ENCODE measurements around the gene SLCO1C1. TPM values are rescaled to one million over a fixed set of nuclear protein-coding genes. Genes with fewer than 3 reads are reported as not detected.

The SLCO1C1 gene
- total RNA-seq (ENCODE audit: low replicate concordance), result not detected in 2 replicates

DNA sequence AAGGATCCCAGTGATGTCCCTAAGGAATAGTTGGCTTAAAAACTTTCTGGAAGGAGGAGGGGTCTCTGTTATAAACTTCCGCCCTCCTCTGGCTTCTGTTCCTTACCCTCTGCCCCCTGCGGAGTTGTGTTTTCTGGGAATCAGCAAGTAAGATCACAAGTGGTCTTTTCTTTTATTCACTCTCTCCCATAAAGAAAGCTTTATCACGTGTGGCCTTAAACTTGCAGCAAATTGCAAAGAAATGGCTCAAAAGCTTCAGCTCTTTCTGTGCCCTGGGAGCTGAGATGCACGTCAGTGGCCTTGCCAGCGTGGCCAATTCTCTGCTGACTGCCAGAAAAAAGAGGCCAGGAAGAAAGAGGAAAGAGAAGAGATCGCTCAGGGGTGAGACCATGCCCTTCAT is at the start of gene SLCO1C1:
Gene SLCO1C1 (plus strand): TSS at position 101 of the 400 bp plus-strand sequence. CDS start 4,245 bp downstream, outside the sequence.
- Mint-ChIP-seq H3K4me1 (peaks cover 23% of the 10 kb centered on the region), H3K4me3 (no peak within 1 kb of the TSS), H3K27ac (peak within 1 kb of the TSS; percentile 68), H3K27me3 (ENCODE audit: insufficient read depth, low read depth) (peaks cover 3% of the 10 kb centered on the region), H3K9me3 (no peaks in the 10 kb centered on the region), H3K36me3 (no peaks in the 10 kb centered on the region)
- Histone ChIP-seq H3K27ac (no peak within 1 kb of the TSS), H3K9me3 (ENCODE audit: low read depth) (no peaks in the 10 kb centered on the region), H3K36me3 (no peaks in the 10 kb centered on the region), H3K4me3 (no peak within 1 kb of the TSS), H2AFZ (replicated peaks) (no peak within 1 kb of the TSS), H4K20me1 (ENCODE audit: low read depth) (no peaks in the 10 kb centered on the region), H3K4me2 (peak within 1 kb of the TSS; percentile 32), H3K79me2 (ENCODE audit: low read depth) (no peaks in the 10 kb centered on the region), H3K27me3 (no peaks in the 10 kb centered on the region), H3F3A (ENCODE audit: low read depth) (peaks cover 10% of the 10 kb centered on the region), H3K4me1 (peaks cover 21% of the 10 kb centered on the region), H3K9ac (no peak within 1 kb of the TSS)
- TF ChIP-seq EZH2 (IDR thresholded peaks at IDR 0.05) (no peak), EZH2phosphoT487 (IDR thresholded peaks at IDR 0.05) (no peak)
- TF ChIP-seq, protein P1, sequence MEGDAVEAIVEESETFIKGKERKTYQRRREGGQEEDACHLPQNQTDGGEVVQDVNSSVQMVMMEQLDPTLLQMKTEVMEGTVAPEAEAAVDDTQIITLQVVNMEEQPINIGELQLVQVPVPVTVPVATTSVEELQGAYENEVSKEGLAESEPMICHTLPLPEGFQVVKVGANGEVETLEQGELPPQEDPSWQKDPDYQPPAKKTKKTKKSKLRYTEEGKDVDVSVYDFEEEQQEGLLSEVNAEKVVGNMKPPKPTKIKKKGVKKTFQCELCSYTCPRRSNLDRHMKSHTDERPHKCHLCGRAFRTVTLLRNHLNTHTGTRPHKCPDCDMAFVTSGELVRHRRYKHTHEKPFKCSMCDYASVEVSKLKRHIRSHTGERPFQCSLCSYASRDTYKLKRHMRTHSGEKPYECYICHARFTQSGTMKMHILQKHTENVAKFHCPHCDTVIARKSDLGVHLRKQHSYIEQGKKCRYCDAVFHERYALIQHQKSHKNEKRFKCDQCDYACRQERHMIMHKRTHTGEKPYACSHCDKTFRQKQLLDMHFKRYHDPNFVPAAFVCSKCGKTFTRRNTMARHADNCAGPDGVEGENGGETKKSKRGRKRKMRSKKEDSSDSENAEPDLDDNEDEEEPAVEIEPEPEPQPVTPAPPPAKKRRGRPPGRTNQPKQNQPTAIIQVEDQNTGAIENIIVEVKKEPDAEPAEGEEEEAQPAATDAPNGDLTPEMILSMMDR (IDR thresholded peaks at IDR 0.05), result no peak
- DNase-seq (ENCODE audit: low spot score), result peak; percentile 49

DNA sequence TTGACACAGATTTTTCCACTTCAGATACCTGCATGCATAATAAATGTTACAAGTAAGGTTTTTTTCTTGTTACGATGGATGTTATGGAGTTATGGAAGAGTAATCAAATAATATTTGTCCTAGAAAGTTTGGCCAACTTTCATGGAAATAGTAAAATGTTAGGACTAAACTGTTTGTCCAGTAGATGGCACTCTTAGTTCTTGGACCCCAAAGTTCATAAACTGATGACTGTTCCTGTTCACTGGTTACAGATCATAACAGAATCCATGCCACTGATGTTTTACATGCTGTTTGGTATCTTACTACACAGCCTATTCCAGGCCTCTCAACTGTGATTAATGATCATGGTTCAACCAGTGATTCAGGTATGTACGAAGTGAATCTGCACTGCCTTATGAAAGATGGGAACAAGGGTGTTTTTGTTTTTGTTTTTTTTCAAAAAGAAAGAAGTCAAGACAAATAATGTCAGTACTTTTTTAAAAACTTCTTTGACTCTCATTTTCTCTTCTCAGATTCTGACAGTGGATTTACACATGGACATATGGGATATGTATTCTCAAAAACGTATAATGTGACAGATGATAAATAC is 48.8 kb upstream of the SLCO1C1 start:
- H3K27me3 ChIP-seq, result no peaks in the 10 kb centered on the region

DNA sequence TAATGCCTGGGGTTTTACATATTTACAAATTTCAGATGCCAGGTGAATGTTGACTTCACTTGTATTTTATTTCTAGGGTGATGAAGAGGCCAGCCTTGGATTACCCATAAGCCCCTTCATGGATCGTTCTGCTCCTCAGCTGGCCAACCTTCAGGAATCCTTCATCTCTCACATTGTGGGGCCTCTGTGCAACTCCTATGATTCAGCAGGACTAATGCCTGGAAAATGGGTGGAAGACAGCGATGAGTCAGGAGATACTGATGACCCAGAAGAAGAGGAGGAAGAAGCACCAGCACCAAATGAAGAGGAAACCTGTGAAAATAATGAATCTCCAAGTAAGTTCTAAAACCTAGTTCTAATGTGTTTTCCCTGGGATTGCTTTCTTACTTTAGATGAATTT is 41.3 kb upstream of the SLCO1C1 start:
- H3K79me2 ChIP-seq (ENCODE audit: low read depth), result no peaks in the 10 kb centered on the region
- H3K9ac ChIP-seq, result no peak overlapping the region
- H3K4me1 Mint-ChIP-seq, result peaks cover 23% of the 10 kb centered on the region
- H3K4me3 ChIP-seq, result no peak overlapping the region
- H3K27ac ChIP-seq, result no peak overlapping the region
- peaks cover 2% of the 10 kb centered on the region for H3K27me3 Mint-ChIP-seq (ENCODE audit: insufficient read depth, low read depth)
- DNase-seq (ENCODE audit: low spot score), result no peak
- no peak overlapping the region for H3K4me3 Mint-ChIP-seq
- H3K27me3 ChIP-seq, result no peaks in the 10 kb centered on the region
- H3K36me3 Mint-ChIP-seq, result peaks cover 9% of the 10 kb centered on the region
- peaks cover 17% of the 10 kb centered on the region for H3F3A ChIP-seq (ENCODE audit: low read depth)
- peaks cover 3% of the 10 kb centered on the region for H3K36me3 ChIP-seq
- H3K4me1 ChIP-seq, result peaks cover 27% of the 10 kb centered on the region
- no peak overlapping the region for H2AFZ ChIP-seq (replicated peaks)
- H3K9me3 ChIP-seq (ENCODE audit: low read depth), result no peaks in the 10 kb centered on the region
- TF ChIP-seq, protein P1 (IDR thresholded peaks at IDR 0.05), result no peak
- TF ChIP-seq EZH2phosphoT487 (IDR thresholded peaks at IDR 0.05) (no peak), EZH2 (IDR thresholded peaks at IDR 0.05) (no peak)
- H3K9me3 Mint-ChIP-seq, result peaks cover 5% of the 10 kb centered on the region
- no peaks in the 10 kb centered on the region for H4K20me1 ChIP-seq (ENCODE audit: low read depth)
- no peak overlapping the region for H3K4me2 ChIP-seq
- no peak overlapping the region for H3K27ac Mint-ChIP-seq

More for the DNA sequence above, 48.8 kb upstream of the SLCO1C1 start:
- no peak for TF ChIP-seq EZH2 (IDR thresholded peaks at IDR 0.05)
- TF ChIP-seq EZH2phosphoT487 (IDR thresholded peaks at IDR 0.05), result no peak
- TF ChIP-seq, protein P1 (IDR thresholded peaks at IDR 0.05), result peak; percentile 74
- H3K79me2 ChIP-seq (ENCODE audit: low read depth), result no peaks in the 10 kb centered on the region
- no peaks in the 10 kb centered on the region for H3K9me3 ChIP-seq (ENCODE audit: low read depth)
- H3K4me3 Mint-ChIP-seq, result no peak overlapping the region
- no peaks in the 10 kb centered on the region for H3K36me3 ChIP-seq
- H3K9ac ChIP-seq, result no peak overlapping the region
- peaks cover 2% of the 10 kb centered on the region for H3K27me3 Mint-ChIP-seq (ENCODE audit: insufficient read depth, low read depth)
- no peaks in the 10 kb centered on the region for H3K9me3 Mint-ChIP-seq
- no peaks in the 10 kb centered on the region for H3F3A ChIP-seq (ENCODE audit: low read depth)
- peak overlapping the region; percentile 50 for H3K27ac Mint-ChIP-seq
- no peak overlapping the region for H3K4me3 ChIP-seq
- H3K4me1 ChIP-seq, result peaks cover 8% of the 10 kb centered on the region
- H2AFZ ChIP-seq (replicated peaks), result peak overlapping the region; percentile 21
- H3K4me2 ChIP-seq, result no peak overlapping the region
- H4K20me1 ChIP-seq (ENCODE audit: low read depth), result no peaks in the 10 kb centered on the region
- no peak overlapping the region for H3K27ac ChIP-seq
- H3K4me1 Mint-ChIP-seq, result no peaks in the 10 kb centered on the region
- peak; percentile 44 for DNase-seq (ENCODE audit: low spot score)
- no peaks in the 10 kb centered on the region for H3K36me3 Mint-ChIP-seq
